CD4-positive, alpha-beta T cell treated with Interferon gamma for 1 hour (primary cell): Measurements from ENCODE around the gene LRRC27.
"Not testable (repeated sequence)": the region's sequence is repeated elsewhere in the genome, so short reads cannot be mapped to it uniquely, and the experiment has no call there.

Source experiments
- DNase-seq: peaks from one replicate; pipeline ENCODE4 v3.0.0-alpha.2; 2020

Gene LRRC27

GRCh38 chr10:132301371-132302330, 30.3 kb upstream of the LRRC27 start:
- DNase-seq = no peak

- DNase-seq = no peak
Observed at GRCh38 chr10:132302421-132303310, 29.3 kb upstream of the LRRC27 start.

GRCh38 chr10:132303361-132304115, 28.5 kb upstream of the LRRC27 start:
- no peak for DNase-seq

GRCh38 chr10:132304756-132305509, 27.1 kb upstream of the LRRC27 start:
- no peak for DNase-seq

- no peak for DNase-seq
Observed at GRCh38 chr10:132305654-132306342, 26.2 kb upstream of the LRRC27 start.

- DNase-seq = no peak
Observed at GRCh38 chr10:132306343-132306685, 25.7 kb upstream of the LRRC27 start.

- DNase-seq = no peak
Observed at GRCh38 chr10:132306864-132307751, 24.9 kb upstream of the LRRC27 start.

- DNase-seq = peak; percentile 91
Observed at GRCh38 chr10:132307823-132308586, 24.0 kb upstream of the LRRC27 start, which contains the start of gene STK32C. TSS of gene STK32C (minus strand) at chr10:132307950. CDS start at chr10:132307833, 117 bp downstream.

- DNase-seq = no peak
Observed at GRCh38 chr10:132308587-132309470, 23.2 kb upstream of the LRRC27 start.

GRCh38 chr10:132309471-132309865, 22.5 kb upstream of the LRRC27 start:
- no peak for DNase-seq

- no peak for DNase-seq
Observed at GRCh38 chr10:132309879-132310591, 22.0 kb upstream of the LRRC27 start.

GRCh38 chr10:132310701-132311337, 21.2 kb upstream of the LRRC27 start:
- no peak for DNase-seq

GRCh38 chr10:132311338-132311939, 20.6 kb upstream of the LRRC27 start:
- DNase-seq = no peak

- DNase-seq = no peak
Observed at GRCh38 chr10:132313305-132313704, 18.7 kb upstream of the LRRC27 start.

- no peak for DNase-seq
Observed at GRCh38 chr10:132313865-132314264, 18.1 kb upstream of the LRRC27 start.

GRCh38 chr10:132314336-132314735, 17.7 kb upstream of the LRRC27 start:
- no peak for DNase-seq

- DNase-seq = not testable (repeated sequence)
Observed at GRCh38 chr10:132314881-132315280, 17.1 kb upstream of the LRRC27 start.
